ENCODE measurements around the gene UBL3.

Gene UBL3

GRCh38 chr13:29803221-29803620 lies 47.2 kb downstream of the UBL3 start:
- no peak overlapping the region for H3K4me3 ChIP-seq (ENCODE audit: low read length)
- TF ChIP-seq, protein P1, sequence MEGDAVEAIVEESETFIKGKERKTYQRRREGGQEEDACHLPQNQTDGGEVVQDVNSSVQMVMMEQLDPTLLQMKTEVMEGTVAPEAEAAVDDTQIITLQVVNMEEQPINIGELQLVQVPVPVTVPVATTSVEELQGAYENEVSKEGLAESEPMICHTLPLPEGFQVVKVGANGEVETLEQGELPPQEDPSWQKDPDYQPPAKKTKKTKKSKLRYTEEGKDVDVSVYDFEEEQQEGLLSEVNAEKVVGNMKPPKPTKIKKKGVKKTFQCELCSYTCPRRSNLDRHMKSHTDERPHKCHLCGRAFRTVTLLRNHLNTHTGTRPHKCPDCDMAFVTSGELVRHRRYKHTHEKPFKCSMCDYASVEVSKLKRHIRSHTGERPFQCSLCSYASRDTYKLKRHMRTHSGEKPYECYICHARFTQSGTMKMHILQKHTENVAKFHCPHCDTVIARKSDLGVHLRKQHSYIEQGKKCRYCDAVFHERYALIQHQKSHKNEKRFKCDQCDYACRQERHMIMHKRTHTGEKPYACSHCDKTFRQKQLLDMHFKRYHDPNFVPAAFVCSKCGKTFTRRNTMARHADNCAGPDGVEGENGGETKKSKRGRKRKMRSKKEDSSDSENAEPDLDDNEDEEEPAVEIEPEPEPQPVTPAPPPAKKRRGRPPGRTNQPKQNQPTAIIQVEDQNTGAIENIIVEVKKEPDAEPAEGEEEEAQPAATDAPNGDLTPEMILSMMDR (conservative IDR thresholded peaks at IDR 0.05; ENCODE audit: low read length), result no peak
- DNase-seq (ENCODE audit: low read depth), result no peak

GRCh38 chr13:29802621-29803020 lies 47.8 kb downstream of the UBL3 start:
- no peak overlapping the region for H3K4me3 ChIP-seq (ENCODE audit: low read length)
- DNase-seq (ENCODE audit: low read depth), result peak; percentile 57
- TF ChIP-seq, protein P1 (conservative IDR thresholded peaks at IDR 0.05; ENCODE audit: low read length), result no peak

GRCh38 chr13:29801737-29802305 lies 48.6 kb downstream of the UBL3 start:
- TF ChIP-seq, protein P1 (conservative IDR thresholded peaks at IDR 0.05; ENCODE audit: low read length), result peak; percentile 22
- no peak overlapping the region for H3K4me3 ChIP-seq (ENCODE audit: low read length)
- peak; percentile 22 for DNase-seq (ENCODE audit: low read depth)

DNA sequence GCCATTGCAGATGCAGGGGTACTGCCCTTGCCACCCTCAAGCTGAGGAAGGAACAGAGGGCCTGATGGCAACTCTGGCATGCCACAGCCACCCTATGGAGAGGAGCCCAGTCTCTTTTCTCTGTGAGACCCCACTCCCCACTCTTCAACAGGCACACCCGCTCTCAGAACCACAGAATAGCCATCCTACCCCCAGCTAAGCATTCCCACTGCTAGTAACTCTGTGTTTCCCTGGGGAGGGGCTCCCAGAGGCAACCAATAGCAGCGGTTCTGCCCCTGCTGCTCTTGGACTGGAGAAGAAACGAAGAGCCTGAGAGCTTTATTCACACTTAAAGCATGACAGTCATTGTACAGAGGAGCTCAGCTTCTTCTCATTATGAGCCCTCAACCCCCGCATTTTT lies 49.3 kb downstream of the UBL3 start:
- DNase-seq (ENCODE audit: low read depth), result no peak
- TF ChIP-seq, protein P1 (conservative IDR thresholded peaks at IDR 0.05; ENCODE audit: low read length), result no peak
- H3K4me3 ChIP-seq (ENCODE audit: low read length), result no peak overlapping the region

DNA sequence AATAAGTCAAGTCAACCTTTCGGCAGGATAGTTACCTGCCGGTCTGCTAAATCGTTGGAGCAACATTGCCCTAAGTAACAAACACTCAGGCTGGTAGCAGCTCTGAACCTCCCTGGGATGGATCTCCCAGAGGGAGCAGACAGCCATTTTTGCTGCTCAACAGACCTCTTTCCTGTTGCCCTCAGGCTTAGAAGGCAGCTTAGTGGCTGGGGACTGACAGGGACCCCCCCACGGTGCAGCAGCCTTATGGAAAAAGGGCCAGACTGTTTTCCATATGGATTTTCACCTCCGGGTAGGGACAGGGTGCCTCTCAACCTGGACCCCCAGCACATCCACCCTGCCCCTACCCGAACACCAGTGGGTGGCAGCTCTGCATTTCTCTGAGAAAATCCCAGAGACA lies 49.7 kb downstream of the UBL3 start:
- no peak for DNase-seq (ENCODE audit: low read depth)
- no peak overlapping the region for H3K4me3 ChIP-seq (ENCODE audit: low read length)
- TF ChIP-seq, protein P1 (conservative IDR thresholded peaks at IDR 0.05; ENCODE audit: low read length), result no peak

GRCh38 chr13:29799041-29799440 lies 51.4 kb downstream of the UBL3 start:
- H3K4me3 ChIP-seq (ENCODE audit: low read length), result no peak overlapping the region
- DNase-seq (ENCODE audit: low read depth), result no peak
- TF ChIP-seq, protein P1 (conservative IDR thresholded peaks at IDR 0.05; ENCODE audit: low read length), result no peak

DNA sequence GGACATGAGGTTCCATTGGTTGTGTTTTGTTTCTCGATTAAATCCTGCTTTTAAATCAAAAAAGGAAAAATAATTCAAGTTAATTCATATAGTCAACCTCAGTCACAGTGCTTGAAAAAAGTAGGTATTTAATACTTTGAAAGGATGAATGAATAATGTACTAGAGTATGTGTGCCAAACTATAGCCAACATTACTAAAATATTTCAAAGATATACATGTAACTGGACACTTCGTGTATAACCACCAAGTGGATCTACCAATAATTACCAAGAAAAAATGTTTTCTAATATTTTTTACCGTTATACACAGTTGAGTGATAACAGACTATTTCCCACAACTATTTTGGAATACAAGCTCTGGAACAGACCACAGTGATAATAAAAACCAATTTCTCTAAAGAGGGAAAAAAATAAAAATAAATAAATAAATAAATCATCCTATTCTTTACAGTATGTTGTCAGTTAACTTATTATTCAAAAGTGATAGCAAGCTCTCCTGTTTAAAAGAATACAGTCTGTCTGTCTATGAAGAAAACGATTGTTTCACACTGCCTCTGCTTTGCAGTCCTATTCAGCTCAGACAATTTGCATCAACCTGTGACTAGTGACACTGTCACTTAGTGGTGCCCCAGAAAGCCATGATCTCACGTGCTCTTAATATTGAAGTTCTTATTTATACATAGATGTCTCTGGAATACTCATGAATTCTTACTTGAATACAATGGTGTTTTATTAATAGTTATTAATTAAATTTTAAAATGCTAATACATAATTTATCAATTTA lies 58.2 kb downstream of the UBL3 start:
- peak; percentile 8 for DNase-seq (ENCODE audit: low read depth)
- no peak overlapping the region for H3K4me3 ChIP-seq (ENCODE audit: low read length)
- TF ChIP-seq, protein P1 (conservative IDR thresholded peaks at IDR 0.05; ENCODE audit: low read length), result no peak

All from AG10803 (cell line).